ENCODE results near the gene SLC36A4.

SLC36A4 gene

GRCh38 chr11:93100211-93100610 lies 97.6 kb downstream of the SLC36A4 start:
- no peak for DNase-seq (ENCODE audit: low spot score)
- TF ChIP-seq, protein P1, sequence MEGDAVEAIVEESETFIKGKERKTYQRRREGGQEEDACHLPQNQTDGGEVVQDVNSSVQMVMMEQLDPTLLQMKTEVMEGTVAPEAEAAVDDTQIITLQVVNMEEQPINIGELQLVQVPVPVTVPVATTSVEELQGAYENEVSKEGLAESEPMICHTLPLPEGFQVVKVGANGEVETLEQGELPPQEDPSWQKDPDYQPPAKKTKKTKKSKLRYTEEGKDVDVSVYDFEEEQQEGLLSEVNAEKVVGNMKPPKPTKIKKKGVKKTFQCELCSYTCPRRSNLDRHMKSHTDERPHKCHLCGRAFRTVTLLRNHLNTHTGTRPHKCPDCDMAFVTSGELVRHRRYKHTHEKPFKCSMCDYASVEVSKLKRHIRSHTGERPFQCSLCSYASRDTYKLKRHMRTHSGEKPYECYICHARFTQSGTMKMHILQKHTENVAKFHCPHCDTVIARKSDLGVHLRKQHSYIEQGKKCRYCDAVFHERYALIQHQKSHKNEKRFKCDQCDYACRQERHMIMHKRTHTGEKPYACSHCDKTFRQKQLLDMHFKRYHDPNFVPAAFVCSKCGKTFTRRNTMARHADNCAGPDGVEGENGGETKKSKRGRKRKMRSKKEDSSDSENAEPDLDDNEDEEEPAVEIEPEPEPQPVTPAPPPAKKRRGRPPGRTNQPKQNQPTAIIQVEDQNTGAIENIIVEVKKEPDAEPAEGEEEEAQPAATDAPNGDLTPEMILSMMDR (IDR thresholded peaks at IDR 0.05; ENCODE audit: extremely low read depth, missing control alignments) = no peak

DNA sequence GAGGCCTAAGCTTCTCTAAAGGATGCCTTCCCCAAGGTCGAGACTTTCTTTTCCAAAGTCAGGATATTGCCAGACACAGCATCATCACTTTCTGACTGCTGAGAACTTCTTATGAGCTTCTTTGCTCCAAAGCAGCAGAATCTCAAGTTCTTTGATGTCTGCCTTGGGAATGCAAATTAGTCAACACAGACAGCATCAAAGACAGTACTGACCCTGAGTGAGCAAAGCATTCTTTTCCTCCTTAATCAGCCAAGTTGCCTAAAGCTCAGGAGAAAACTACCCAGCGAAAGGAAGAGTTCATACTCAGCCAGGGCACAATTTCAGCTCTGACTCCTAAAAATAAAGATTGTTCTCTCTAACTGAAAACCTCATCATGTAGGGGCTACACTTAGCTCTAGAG lies 98.0 kb downstream of the SLC36A4 start:
- DNase-seq (ENCODE audit: low spot score) = no peak
- TF ChIP-seq, protein P1 (IDR thresholded peaks at IDR 0.05; ENCODE audit: extremely low read depth, missing control alignments) = no peak
